Endothelial cell (in vitro differentiated cells): Measurements from ENCODE around the gene RORC. TPM values are rescaled to one million over a fixed set of nuclear protein-coding genes. Genes with fewer than 3 reads are reported as not detected.

Source experiments
- DNase-seq: peaks from one replicate; pipeline ENCODE4 v3.0.0; 2021; ENCODE audit warnings: low spot score
- H3K27ac Mint-ChIP-seq: one replicate; pipeline ENCODE4 v1.8.0; 2021; ENCODE audit warnings: mixed read lengths, inconsistent platforms; ENCODE audit not compliant: unreplicated experiment
- H3K27me3 Mint-ChIP-seq: one replicate; pipeline ENCODE4 v1.8.0; 2021; ENCODE audit warnings: mild to moderate bottlenecking, moderate library complexity, mixed read lengths, inconsistent platforms; ENCODE audit not compliant: unreplicated experiment
- H3K36me3 Mint-ChIP-seq: one replicate; pipeline ENCODE4 v1.8.0; 2021; ENCODE audit warnings: mild to moderate bottlenecking, low read depth, mixed read lengths, inconsistent platforms; ENCODE audit not compliant: unreplicated experiment
- H3K4me1 Mint-ChIP-seq: one replicate; pipeline ENCODE4 v1.8.0; 2021; ENCODE audit warnings: mild to moderate bottlenecking, mixed read lengths, inconsistent platforms; ENCODE audit not compliant: unreplicated experiment
- H3K4me3 Mint-ChIP-seq: one replicate; pipeline ENCODE4 v1.8.0; 2021; ENCODE audit warnings: mild to moderate bottlenecking, mixed read lengths, inconsistent platforms; ENCODE audit not compliant: unreplicated experiment
- H3K9me3 Mint-ChIP-seq: one replicate; pipeline ENCODE4 v1.8.0; 2021; ENCODE audit warnings: mixed read lengths, inconsistent platforms; ENCODE audit not compliant: unreplicated experiment
- total RNA-seq: library from RNA; stranded (reverse); fragmentation: NEBNext Ultra II Directional; extraction: Animal tissue kit (Norgen Biotek cat#: 25700); gene quantifications from one replicate; pipeline ENCODE4 v1.2.1, GENCODE V29; 2021; ENCODE audit not compliant: unreplicated experiment
- TF ChIP-seq, protein P1 (sequence below): fragments of 200-600 bp; sonication (generic); IDR thresholded peaks from one replicate; pipeline ENCODE4 v1.5.0; 2021; ENCODE audit warnings: antibody characterized with exemption; ENCODE audit not compliant: unreplicated experiment

Gene RORC
- total RNA-seq, 1 donor from 2014 or later: 1.0 TPM

GRCh38 chr1:151833172-151833900, 1.7 kb upstream of the RORC start:
- peaks cover 10% of the 10 kb centered on the region for H3K36me3 Mint-ChIP-seq
- H3K27me3 Mint-ChIP-seq: peaks cover 20% of the 10 kb centered on the region

DNA sequence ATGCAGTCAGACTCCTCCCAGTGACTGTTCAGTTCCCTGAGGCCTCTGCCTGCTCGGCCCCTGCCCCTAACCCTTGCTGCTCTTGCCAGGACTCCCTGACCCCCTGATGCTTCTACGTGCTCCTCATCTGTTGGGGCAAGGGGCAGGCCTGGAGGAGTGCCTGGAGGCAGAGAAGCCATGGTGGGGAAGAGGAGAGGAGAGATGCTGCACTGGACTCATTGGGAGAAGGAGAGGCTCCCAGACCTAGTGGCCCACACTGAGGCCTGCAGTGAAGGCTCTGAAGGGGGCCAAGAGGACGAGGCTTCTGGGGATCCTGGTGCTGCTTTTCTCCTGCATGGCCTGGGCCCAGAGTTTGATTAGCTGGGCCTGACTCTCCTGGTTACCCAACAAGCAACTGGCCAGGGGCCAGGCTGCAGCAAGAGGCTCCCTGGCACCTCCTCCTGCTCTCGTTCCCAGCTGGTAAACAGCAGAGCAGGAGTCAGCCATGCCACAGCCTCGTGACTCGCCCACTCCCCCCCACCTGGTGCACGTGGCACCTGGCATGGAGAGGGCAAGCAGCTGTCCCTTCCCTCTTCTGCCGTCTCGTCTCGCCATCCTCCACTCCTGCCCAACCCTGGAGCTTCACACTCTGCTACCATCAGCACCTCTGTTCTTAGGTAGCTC, 847 bp upstream of the RORC start:
- H3K4me3 Mint-ChIP-seq: no peak overlapping the region
- TF ChIP-seq, protein P1, sequence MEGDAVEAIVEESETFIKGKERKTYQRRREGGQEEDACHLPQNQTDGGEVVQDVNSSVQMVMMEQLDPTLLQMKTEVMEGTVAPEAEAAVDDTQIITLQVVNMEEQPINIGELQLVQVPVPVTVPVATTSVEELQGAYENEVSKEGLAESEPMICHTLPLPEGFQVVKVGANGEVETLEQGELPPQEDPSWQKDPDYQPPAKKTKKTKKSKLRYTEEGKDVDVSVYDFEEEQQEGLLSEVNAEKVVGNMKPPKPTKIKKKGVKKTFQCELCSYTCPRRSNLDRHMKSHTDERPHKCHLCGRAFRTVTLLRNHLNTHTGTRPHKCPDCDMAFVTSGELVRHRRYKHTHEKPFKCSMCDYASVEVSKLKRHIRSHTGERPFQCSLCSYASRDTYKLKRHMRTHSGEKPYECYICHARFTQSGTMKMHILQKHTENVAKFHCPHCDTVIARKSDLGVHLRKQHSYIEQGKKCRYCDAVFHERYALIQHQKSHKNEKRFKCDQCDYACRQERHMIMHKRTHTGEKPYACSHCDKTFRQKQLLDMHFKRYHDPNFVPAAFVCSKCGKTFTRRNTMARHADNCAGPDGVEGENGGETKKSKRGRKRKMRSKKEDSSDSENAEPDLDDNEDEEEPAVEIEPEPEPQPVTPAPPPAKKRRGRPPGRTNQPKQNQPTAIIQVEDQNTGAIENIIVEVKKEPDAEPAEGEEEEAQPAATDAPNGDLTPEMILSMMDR: no peak
- no peak for DNase-seq
- peaks cover 50% of the 10 kb centered on the region for H3K4me1 Mint-ChIP-seq
- H3K27ac Mint-ChIP-seq: no peak overlapping the region
- H3K27me3 Mint-ChIP-seq: peaks cover 18% of the 10 kb centered on the region
- H3K36me3 Mint-ChIP-seq: peaks cover 7% of the 10 kb centered on the region
- H3K9me3 Mint-ChIP-seq: no peaks in the 10 kb centered on the region

More at GRCh38 chr1:151833172-151833900, 1.7 kb upstream of the RORC start:
- DNase-seq: no peak
- no peaks in the 10 kb centered on the region for H3K9me3 Mint-ChIP-seq
- TF ChIP-seq, protein P1: no peak
- peaks cover 44% of the 10 kb centered on the region for H3K4me1 Mint-ChIP-seq
- H3K27ac Mint-ChIP-seq: no peak overlapping the region
- no peak overlapping the region for H3K4me3 Mint-ChIP-seq

DNA sequence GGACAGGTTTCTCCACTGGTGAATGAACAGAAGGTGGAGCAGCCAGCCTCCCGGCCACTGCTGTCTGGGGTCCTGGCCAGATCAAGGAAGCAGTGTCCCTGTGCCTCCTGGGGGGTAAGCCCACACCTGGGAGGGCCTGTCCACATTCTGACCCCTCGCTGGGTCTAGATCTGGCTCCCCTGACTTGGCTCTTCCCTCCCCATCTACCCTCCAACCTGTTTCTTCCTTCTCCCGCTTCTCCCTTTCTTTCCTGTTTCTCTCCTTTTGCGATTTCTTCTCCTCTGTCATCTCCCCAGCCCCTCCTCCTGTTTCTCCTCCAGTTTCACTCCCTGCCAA, 378 bp downstream of the RORC start:
- H3K4me1 Mint-ChIP-seq: peaks cover 48% of the 10 kb centered on the region
- TF ChIP-seq, protein P1: no peak
- peaks cover 11% of the 10 kb centered on the region for H3K27me3 Mint-ChIP-seq
- no peak overlapping the region for H3K4me3 Mint-ChIP-seq
- no peak for DNase-seq
- H3K9me3 Mint-ChIP-seq: no peaks in the 10 kb centered on the region
- H3K27ac Mint-ChIP-seq: no peak overlapping the region
- no peaks in the 10 kb centered on the region for H3K36me3 Mint-ChIP-seq

- TF ChIP-seq, protein P1: no peak
- Mint-ChIP-seq H3K4me1 (peaks cover 54% of the 10 kb centered on the region), H3K27ac (peak overlapping the region; percentile 84), H3K36me3 (no peaks in the 10 kb centered on the region), H3K4me3 (peak overlapping the region; percentile 37), H3K9me3 (no peaks in the 10 kb centered on the region), H3K27me3 (peaks cover 10% of the 10 kb centered on the region)
- DNase-seq: no peak
Observed at GRCh38 chr1:151830055-151830454, 1.5 kb downstream of the RORC start.
